Neural progenitor cell (in vitro differentiated cells): ENCODE data around the gene SLC24A1. TPM values are rescaled to one million over a fixed set of nuclear protein-coding genes. Genes with fewer than 3 reads are reported as not detected.

ENCODE experiments used
- DNase-seq: peaks from one replicate; pipeline ENCODE4 v3.0.0-alpha.2; 2016; ENCODE audit warnings: low spot score
- H2AFZ ChIP-seq: fragments of 200-600 bp; sonication (generic); replicated peaks from 2 replicates; pipeline ENCODE4 v1.6.1; 2016; ENCODE audit warnings: antibody characterized with exemption
- H3F3A ChIP-seq: fragments of 200-600 bp; sonication (generic); 2 replicates; pipeline ENCODE4 v1.6.1; 2016; ENCODE audit warnings: antibody characterized with exemption, low read depth
- H3K27ac ChIP-seq: fragments of 200-600 bp; sonication (generic); 2 replicates; pipeline ENCODE4 v1.5.1; 2016; ENCODE audit warnings: mild to moderate bottlenecking
- H3K27me3 ChIP-seq: fragments of 200-600 bp; sonication (generic); 2 replicates; pipeline ENCODE4 v1.6.1; 2016; ENCODE audit warnings: mild to moderate bottlenecking, moderate library complexity
- H3K36me3 ChIP-seq: fragments of 200-600 bp; sonication (generic); 2 replicates; pipeline ENCODE4 v1.5.1; 2016
- H3K4me1 ChIP-seq: fragments of 200-600 bp; sonication (generic); 2 replicates; pipeline ENCODE4 v1.6.1; 2016; ENCODE audit warnings: mixed run types
- H3K4me2 ChIP-seq: fragments of 200-600 bp; sonication (generic); 2 replicates; pipeline ENCODE4 v1.6.1; 2016
- H3K4me3 ChIP-seq: fragments of 200-600 bp; sonication (generic); 2 replicates; pipeline ENCODE4 v1.5.1; 2016
- H3K79me2 ChIP-seq: fragments of 200-600 bp; sonication (generic); 2 replicates; pipeline ENCODE4 v1.6.1; 2016; ENCODE audit warnings: low read depth
- H3K9ac ChIP-seq: fragments of 200-600 bp; sonication (generic); 2 replicates; pipeline ENCODE4 v1.6.1; 2016
- H3K9me3 ChIP-seq: fragments of 200-600 bp; sonication (generic); 2 replicates; pipeline ENCODE4 v1.5.1; 2016; ENCODE audit warnings: low read depth
- H4K20me1 ChIP-seq: fragments of 200-600 bp; sonication (generic); 2 replicates; pipeline ENCODE4 v1.6.1; 2016; ENCODE audit warnings: low read depth
- H3K27ac Mint-ChIP-seq: 3 replicates; pipeline ENCODE4 v1.8.0; 2021; ENCODE audit warnings: mixed read lengths
- H3K27me3 Mint-ChIP-seq: 2 replicates; pipeline ENCODE4 v1.8.0; 2022; ENCODE audit warnings: low read depth, mild to moderate bottlenecking, inconsistent platforms, moderate library complexity, mixed read lengths; ENCODE audit not compliant: insufficient read depth
- H3K36me3 Mint-ChIP-seq: 3 replicates; pipeline ENCODE4 v1.8.0; 2021; ENCODE audit warnings: mixed read lengths
- H3K4me1 Mint-ChIP-seq: 3 replicates; pipeline ENCODE4 v1.8.0; 2021; ENCODE audit warnings: mixed read lengths
- H3K4me3 Mint-ChIP-seq: 3 replicates; pipeline ENCODE4 v1.8.0; 2021; ENCODE audit warnings: mild to moderate bottlenecking, moderate library complexity, mixed read lengths
- H3K9me3 Mint-ChIP-seq: 3 replicates; pipeline ENCODE4 v1.8.0; 2020; ENCODE audit warnings: mixed read lengths
- CTCF ChIP-seq: fragments of 200-600 bp; sonication (generic); IDR thresholded peaks from 2 replicates; pipeline ENCODE4 v1.5.1; 2017; ENCODE audit warnings: antibody characterized with exemption, mild to moderate bottlenecking
- EZH2 ChIP-seq: fragments of 200-600 bp; sonication (generic); IDR thresholded peaks from 2 replicates; pipeline ENCODE4 v1.6.1; 2017; ENCODE audit warnings: antibody characterized with exemption, mild to moderate bottlenecking, moderate library complexity
- EZH2phosphoT487 ChIP-seq: fragments of 200-600 bp; sonication (generic); IDR thresholded peaks from 2 replicates; pipeline ENCODE4 v1.6.1; 2017; ENCODE audit warnings: antibody characterized with exemption
- total RNA-seq: library from RNA; depleted of rRNA; stranded (reverse); fragments of >200 nt; gene quantifications from 2 replicates; pipeline ENCODE4 v1.2.3, GENCODE V29; 2015; ENCODE audit warnings: low replicate concordance

SLC24A1 gene
- total RNA-seq, 1 donor from 2014 or later, result 10.6 TPM

GRCh38 chr15:65630760-65631159 is 9.0 kb downstream of the SLC24A1 start:
- Histone ChIP-seq H3K79me2 (no peaks in the 10 kb centered on the region), H3K9me3 (no peaks in the 10 kb centered on the region), H4K20me1 (no peaks in the 10 kb centered on the region), H3K27me3 (no peaks in the 10 kb centered on the region), H2AFZ (no peak overlapping the region), H3K4me2 (no peak overlapping the region), H3K9ac (no peak overlapping the region), H3K4me1 (peaks cover 4% of the 10 kb centered on the region), H3K36me3 (no peaks in the 10 kb centered on the region), H3F3A (no peaks in the 10 kb centered on the region), H3K27ac (no peak overlapping the region), H3K4me3 (no peak overlapping the region)
- no peak for DNase-seq
- no peaks in the 10 kb centered on the region for H3K27me3 Mint-ChIP-seq
- H3K27ac Mint-ChIP-seq, result no peak overlapping the region
- no peaks in the 10 kb centered on the region for H3K36me3 Mint-ChIP-seq
- H3K9me3 Mint-ChIP-seq, result no peaks in the 10 kb centered on the region
- no peak overlapping the region for H3K4me3 Mint-ChIP-seq
- TF ChIP-seq CTCF (no peak), EZH2 (no peak)
- peaks cover 6% of the 10 kb centered on the region for H3K4me1 Mint-ChIP-seq

- Mint-ChIP-seq H3K4me1 (peaks cover 6% of the 10 kb centered on the region), H3K36me3 (no peaks in the 10 kb centered on the region), H3K27me3 (no peaks in the 10 kb centered on the region), H3K27ac (no peak overlapping the region), H3K4me3 (no peak overlapping the region), H3K9me3 (no peaks in the 10 kb centered on the region)
- H3K9me3 ChIP-seq, result no peaks in the 10 kb centered on the region
- no peaks in the 10 kb centered on the region for H3F3A ChIP-seq
- TF ChIP-seq EZH2phosphoT487 (no peak), CTCF (no peak), EZH2 (no peak)
- no peak overlapping the region for H3K4me3 ChIP-seq
- no peaks in the 10 kb centered on the region for H3K27me3 ChIP-seq
- H3K9ac ChIP-seq, result no peak overlapping the region
- H3K27ac ChIP-seq, result no peak overlapping the region
- no peak for DNase-seq
- no peaks in the 10 kb centered on the region for H4K20me1 ChIP-seq
- no peak overlapping the region for H2AFZ ChIP-seq
- no peak overlapping the region for H3K4me2 ChIP-seq
- peaks cover 4% of the 10 kb centered on the region for H3K4me1 ChIP-seq
- no peaks in the 10 kb centered on the region for H3K36me3 ChIP-seq
- H3K79me2 ChIP-seq, result no peaks in the 10 kb centered on the region
These were observed 9.8 kb downstream of the SLC24A1 start for GRCh38 chr15:65631503-65631902.

GRCh38 chr15:65632780-65633375 is 11.1 kb downstream of the SLC24A1 start:
- Histone ChIP-seq H3K27ac (no peak overlapping the region), H4K20me1 (no peaks in the 10 kb centered on the region), H3K9me3 (no peaks in the 10 kb centered on the region), H2AFZ (no peak overlapping the region), H3K4me1 (peaks cover 4% of the 10 kb centered on the region), H3K4me2 (no peak overlapping the region), H3K4me3 (no peak overlapping the region), H3F3A (no peaks in the 10 kb centered on the region), H3K79me2 (no peaks in the 10 kb centered on the region), H3K36me3 (no peaks in the 10 kb centered on the region), H3K27me3 (no peaks in the 10 kb centered on the region), H3K9ac (no peak overlapping the region)
- no peak overlapping the region for H3K4me3 Mint-ChIP-seq
- H3K27me3 Mint-ChIP-seq, result no peaks in the 10 kb centered on the region
- TF ChIP-seq EZH2phosphoT487 (no peak), CTCF (no peak), EZH2 (no peak)
- H3K4me1 Mint-ChIP-seq, result peaks cover 6% of the 10 kb centered on the region
- H3K27ac Mint-ChIP-seq, result no peak overlapping the region
- no peaks in the 10 kb centered on the region for H3K9me3 Mint-ChIP-seq
- no peaks in the 10 kb centered on the region for H3K36me3 Mint-ChIP-seq
- DNase-seq, result no peak
